A549 (cell line): ENCODE results near the gene MPP2. TPM values are rescaled to one million over a fixed set of nuclear protein-coding genes. Genes with fewer than 3 reads are reported as not detected.
A peak's percentile ranks its signal among the peaks of the same experiment; 100 is the strongest.

Source experiments
- ATAC-seq, 2 experiments: fragments of 200-7000 bp in 1 of 2; fragments of >200 bp in 1 of 2; cut with Nextera tagmentation in 1 of 2; cut with Tn5 transposase in 1 of 2; 3 replicates each; pipeline versions ENCODE4 v1.8.0 to v1.9.1; 2018 to 2020; ENCODE audit warnings: mild to moderate bottlenecking in 1 of 2, moderate library complexity in 1 of 2
- CTCF ChIA-PET: fragments of 300-600 bp; sonication (Branson Sonifier 250); formaldehyde crosslinking; extraction: SDS; loops from one replicate; lab custom pipeline; 2021; ENCODE audit warnings: antibody characterized with exemption, inconsistent platforms; lab: Yijun Ruan, JAX
- POLR2A ChIA-PET: fragments of 350-600 bp; formaldehyde crosslinking; extraction: SDS; loops from one replicate; lab custom pipeline; 2021; ENCODE audit warnings: antibody characterized with exemption, inconsistent platforms; lab: Yijun Ruan, JAX
- DNase-seq, 2 experiments: peaks; one replicate each; pipeline versions ENCODE4 v3.0.0 to v3.0.0-alpha.2; 2011 to 2016; ENCODE audit warnings: low read depth in 1 of 2, low spot score in 1 of 2
- FAIRE-seq: peaks from 2 replicates; lab custom pipeline; 2011; peaks lifted over from hg19 to GRCh38; lab: Jason Lieb, UNC
- H3K27ac ChIP-seq, 2 experiments: fragments of >200 bp; sonication (Bioruptor Twin); formaldehyde crosslinking; 3 replicates each; pipeline ENCODE4 v1.5.1; 2016 to 2017
- H3K4me1 ChIP-seq: fragments of >200 bp; sonication (Bioruptor Twin); formaldehyde crosslinking; 3 replicates; pipeline ENCODE4 v1.6.1; 2016
- H3K4me2 ChIP-seq: fragments of >200 bp; sonication (Bioruptor Twin); formaldehyde crosslinking; 3 replicates; pipeline ENCODE4 v1.6.1; 2016
- H3K4me3 ChIP-seq: fragments of >200 bp; sonication (Bioruptor Twin); formaldehyde crosslinking; 3 replicates; pipeline ENCODE4 v1.5.1; 2016
- H3K9me3 ChIP-seq: fragments of >200 bp; sonication (Bioruptor Twin); formaldehyde crosslinking; 3 replicates; pipeline ENCODE4 v1.6.1; 2016
- BHLHE40 ChIP-seq: IDR thresholded peaks from 2 replicates; pipeline ENCODE4 v1.6.1; 2012; ENCODE audit warnings: low read depth, low read length, inconsistent platforms
- CHD4 ChIP-seq: fragments of 200-600 bp; sonication (generic); IDR thresholded peaks from 2 replicates; pipeline ENCODE4 v1.6.1; 2016; ENCODE audit warnings: antibody characterized with exemption, mild to moderate bottlenecking, borderline replicate concordance
- HEYL ChIP-seq: fragments of 250-450 bp; sonication (Bioruptor Pico); IDR thresholded peaks from 2 replicates; pipeline ENCODE4 v1.8.0; 2021; ENCODE audit warnings: mild to moderate bottlenecking, moderate library complexity
- HOXB13 ChIP-seq: fragments of 250-450 bp; sonication (Bioruptor Pico); IDR thresholded peaks from 2 replicates; pipeline ENCODE4 v1.5.0; 2020; ENCODE audit warnings: low read depth, mild to moderate bottlenecking, moderate library complexity
- MAFK ChIP-seq: fragments of 450-650 bp; IDR thresholded peaks from 2 replicates; pipeline ENCODE4 v1.6.1; 2014; ENCODE audit not compliant: partially characterized antibody
- MAZ ChIP-seq: fragments of 150-350 bp; IDR thresholded peaks from 2 replicates; pipeline ENCODE4 v1.6.1; 2014; ENCODE audit warnings: antibody characterized with exemption, low read depth, low read length, borderline replicate concordance
- MYC ChIP-seq: IDR thresholded peaks from 2 replicates; pipeline ENCODE4 v1.6.1; 2012; ENCODE audit warnings: mild to moderate bottlenecking, inconsistent platforms, low read length, improper control_type of control experiment, borderline replicate concordance
- NPAS2 ChIP-seq: fragments of 250-450 bp; sonication (Bioruptor Pico); IDR thresholded peaks from 2 replicates; pipeline ENCODE4 v1.8.0; 2022; ENCODE audit warnings: mild to moderate bottlenecking, moderate library complexity, borderline replicate concordance
- NR3C1 ChIP-seq: fragments of >200 bp; sonication (Bioruptor Twin); formaldehyde crosslinking; IDR thresholded peaks from 3 replicates; pipeline ENCODE4 v1.6.1; 2017
- RAD21 ChIP-seq, 2 experiments: fragments of >200 bp in 1 of 2; sonication (Bioruptor Twin) in 1 of 2; formaldehyde crosslinking in 1 of 2; IDR thresholded peaks in 1 of 2; conservative IDR thresholded peaks in 1 of 2; 2 replicates in 1 of 2; 3 replicates in 1 of 2; pipeline ENCODE4 v1.6.1; 2012 to 2018; ENCODE audit warnings: inconsistent platforms in 1 of 2
- TP53 ChIP-seq: fragments of 250-450 bp; sonication (Bioruptor Pico); IDR thresholded peaks from 2 replicates; pipeline ENCODE4 v1.5.0; 2021; ENCODE audit warnings: mild to moderate bottlenecking, moderate library complexity
- ZNF302 ChIP-seq: fragments of 250-450 bp; sonication (Bioruptor Pico); IDR thresholded peaks from 2 replicates; pipeline ENCODE4 v1.9.0; 2021; ENCODE audit warnings: inconsistent platforms, mild to moderate bottlenecking, moderate library complexity
- WGBS: methylation state at CpG from one replicate; pipeline ENCODE4 v1.1.6; 2017; ENCODE audit errors: missing lambda C conversion rate; 5-methylcytosine and 5-hydroxymethylcytosine counted together
- polyA minus RNA-seq: library from RNA; depleted of rRNA, polyadenylated mRNA; stranded (reverse); fragments of >200 nt; gene quantifications from 2 replicates; pipeline ENCODE4 v1.2.3, GENCODE V29; 2011; rRNA and poly(A)+ RNA removed
- polyA plus RNA-seq, 4 experiments: library from polyadenylated mRNA; depleted of rRNA in 3 of 4; stranded (reverse); fragments of >200 nt; fragmentation: RNase III in 1 of 4; extraction: RNeasy Plus Mini Kit Qiagen cat#74134 plus additional on column Dnase treatment in 1 of 4; gene quantifications; 2 replicates in 3 of 4; 3 replicates in 1 of 4; pipeline ENCODE4 v1.2.3, GENCODE V29; 2011 to 2017
- TF ChIP-seq, protein P1 (sequence below): fragments of 450-650 bp; IDR thresholded peaks from 2 replicates; pipeline ENCODE4 v1.6.1; 2014; ENCODE audit warnings: antibody characterized with exemption
- TF ChIP-seq, protein P2 (sequence below): IDR thresholded peaks from 2 replicates; pipeline ENCODE4 v1.6.1; 2012; ENCODE audit warnings: low read depth, borderline replicate concordance
- TF ChIP-seq, protein P3 (sequence below): fragments of 150-350 bp; IDR thresholded peaks from 2 replicates; pipeline ENCODE4 v1.6.1; 2014; ENCODE audit warnings: low read depth, mild to moderate bottlenecking, low read length
- TF ChIP-seq, protein P4 (sequence below): fragments of 200-600 bp; sonication (generic); IDR thresholded peaks from 2 replicates; pipeline ENCODE4 v1.6.1; 2016; ENCODE audit warnings: antibody characterized with exemption, mild to moderate bottlenecking, moderate library complexity
- TF ChIP-seq, protein P5 (sequence below): fragments of 250-450 bp; sonication (Bioruptor Pico); IDR thresholded peaks from 2 replicates; pipeline ENCODE4 v1.5.0; 2021; ENCODE audit warnings: mild to moderate bottlenecking, moderate library complexity, borderline replicate concordance

MPP2 gene, protein sequence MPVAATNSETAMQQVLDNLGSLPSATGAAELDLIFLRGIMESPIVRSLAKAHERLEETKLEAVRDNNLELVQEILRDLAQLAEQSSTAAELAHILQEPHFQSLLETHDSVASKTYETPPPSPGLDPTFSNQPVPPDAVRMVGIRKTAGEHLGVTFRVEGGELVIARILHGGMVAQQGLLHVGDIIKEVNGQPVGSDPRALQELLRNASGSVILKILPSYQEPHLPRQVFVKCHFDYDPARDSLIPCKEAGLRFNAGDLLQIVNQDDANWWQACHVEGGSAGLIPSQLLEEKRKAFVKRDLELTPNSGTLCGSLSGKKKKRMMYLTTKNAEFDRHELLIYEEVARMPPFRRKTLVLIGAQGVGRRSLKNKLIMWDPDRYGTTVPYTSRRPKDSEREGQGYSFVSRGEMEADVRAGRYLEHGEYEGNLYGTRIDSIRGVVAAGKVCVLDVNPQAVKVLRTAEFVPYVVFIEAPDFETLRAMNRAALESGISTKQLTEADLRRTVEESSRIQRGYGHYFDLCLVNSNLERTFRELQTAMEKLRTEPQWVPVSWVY
- 3.8 and 4.1 TPM in 2 replicates for polyA plus RNA-seq (2011; rRNA removed)
- polyA plus RNA-seq (2012; cell fraction: cytosol; rRNA removed), result 7.0 and 7.5 TPM in 2 replicates
- polyA plus RNA-seq (2012; cell fraction: nucleus; rRNA removed), result 8.6 and 10.5 TPM in 2 replicates
- polyA plus RNA-seq (2017; fragmentation: RNase III; extraction: RNeasy Plus Mini Kit Qiagen cat#74134 plus additional on column Dnase treatment), result 3.4 to 4.2 TPM (median 3.7 TPM) in 3 replicates
- polyA minus RNA-seq, result 7.3 and 7.4 TPM in 2 replicates

DNA sequence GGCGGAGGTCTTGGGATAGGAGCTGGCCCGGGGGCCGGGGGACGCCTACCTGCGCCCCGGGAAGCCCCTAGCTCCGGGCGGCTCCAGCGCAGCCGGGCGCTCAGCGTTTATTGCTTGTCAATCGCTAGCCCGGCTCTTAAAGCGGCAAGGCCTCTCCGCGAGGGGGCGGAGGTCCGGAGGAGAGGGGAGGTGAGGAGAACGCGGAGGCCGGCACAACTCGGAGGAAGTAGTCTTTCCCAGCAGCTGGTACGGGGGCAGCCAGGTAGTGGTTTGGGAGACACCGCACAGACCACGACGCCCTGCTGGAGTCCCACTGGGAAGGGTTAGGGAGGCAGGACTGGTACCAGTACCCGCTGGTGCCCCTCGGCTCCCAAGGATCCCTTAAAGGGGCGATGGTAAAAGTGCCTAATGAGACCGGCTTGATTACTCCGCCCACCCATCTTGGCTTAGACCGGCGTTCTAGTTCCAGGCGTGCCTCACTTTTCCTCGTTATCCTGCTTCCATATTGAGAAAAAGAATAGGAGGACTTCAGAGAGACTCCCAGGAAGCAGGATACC is at the start of gene MPP2:
Gene MPP2 (minus strand): TSS at position 112 of the 557 bp plus-strand sequence. CDS start 3,076 bp downstream, outside the sequence.
- POLR2A ChIA-PET, result no interaction called here
- TF ChIP-seq MAZ (no peak), RAD21 (conservative IDR thresholded peaks at IDR 0.05 in 1 of 2, IDR thresholded peaks at IDR 0.05 in 1 of 2) (no peak), MAFK (no peak)
- TF ChIP-seq, protein P1, sequence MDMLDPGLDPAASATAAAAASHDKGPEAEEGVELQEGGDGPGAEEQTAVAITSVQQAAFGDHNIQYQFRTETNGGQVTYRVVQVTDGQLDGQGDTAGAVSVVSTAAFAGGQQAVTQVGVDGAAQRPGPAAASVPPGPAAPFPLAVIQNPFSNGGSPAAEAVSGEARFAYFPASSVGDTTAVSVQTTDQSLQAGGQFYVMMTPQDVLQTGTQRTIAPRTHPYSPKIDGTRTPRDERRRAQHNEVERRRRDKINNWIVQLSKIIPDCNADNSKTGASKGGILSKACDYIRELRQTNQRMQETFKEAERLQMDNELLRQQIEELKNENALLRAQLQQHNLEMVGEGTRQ, result no peak
- TF ChIP-seq, protein P2, sequence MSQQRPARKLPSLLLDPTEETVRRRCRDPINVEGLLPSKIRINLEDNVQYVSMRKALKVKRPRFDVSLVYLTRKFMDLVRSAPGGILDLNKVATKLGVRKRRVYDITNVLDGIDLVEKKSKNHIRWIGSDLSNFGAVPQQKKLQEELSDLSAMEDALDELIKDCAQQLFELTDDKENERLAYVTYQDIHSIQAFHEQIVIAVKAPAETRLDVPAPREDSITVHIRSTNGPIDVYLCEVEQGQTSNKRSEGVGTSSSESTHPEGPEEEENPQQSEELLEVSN, result no peak
- Histone ChIP-seq H3K9me3 (no peaks in the 10 kb centered on the region), H3K27ac (peak within 1 kb of the TSS; percentile 23 to 74; a peak in 4 of 6 replicates), H3K4me2 (peak within 1 kb of the TSS; percentile 99), H3K4me1 (peaks cover 24% of the 10 kb centered on the region), H3K4me3 (peak within 1 kb of the TSS; percentile 46)
- WGBS, result 9% methylated on average over 34 of the region's 36 CpGs
- FAIRE-seq (no peak), DNase-seq (peak; percentile 71 to 80), ATAC-seq (peak; percentile 49 to 77)
- CTCF ChIA-PET, result interaction anchor here (0.6 to 25.9 kb wide), 10 partner anchors 8 to 233 kb away, joined by 3 to 412 read pairs (median 26); partner anchors contain the start of gene PPY

DNA sequence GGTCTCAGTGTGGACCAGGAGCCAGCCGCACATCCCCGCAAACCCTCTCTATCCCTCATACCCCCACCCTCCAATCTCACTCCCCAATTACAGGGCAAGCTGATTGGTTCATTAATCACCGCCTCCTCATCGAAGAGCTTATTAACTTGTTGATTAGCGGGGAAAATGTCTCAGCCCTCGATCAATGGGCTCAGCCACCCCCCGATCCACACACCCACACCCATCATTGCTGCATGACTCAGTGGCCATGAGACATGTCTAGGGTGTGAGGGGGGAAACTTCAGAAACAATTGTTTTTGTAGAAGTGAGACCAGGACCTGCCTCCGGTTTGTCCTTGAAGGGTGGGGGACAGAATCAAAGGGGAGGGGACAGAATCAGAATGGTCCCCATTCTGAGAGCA is 48.9 kb upstream of the MPP2 start:
- CTCF ChIA-PET, result interaction anchor here (0.9 to 22.4 kb wide), 5 partner anchors 11 to 42 kb away, joined by 3 to 657 read pairs (median 4); partner anchors contain the start of genes NAGS and PPY
- POLR2A ChIA-PET, result no interaction called here
- 76% methylated on average over 8 of the region's 8 CpGs for WGBS

DNA sequence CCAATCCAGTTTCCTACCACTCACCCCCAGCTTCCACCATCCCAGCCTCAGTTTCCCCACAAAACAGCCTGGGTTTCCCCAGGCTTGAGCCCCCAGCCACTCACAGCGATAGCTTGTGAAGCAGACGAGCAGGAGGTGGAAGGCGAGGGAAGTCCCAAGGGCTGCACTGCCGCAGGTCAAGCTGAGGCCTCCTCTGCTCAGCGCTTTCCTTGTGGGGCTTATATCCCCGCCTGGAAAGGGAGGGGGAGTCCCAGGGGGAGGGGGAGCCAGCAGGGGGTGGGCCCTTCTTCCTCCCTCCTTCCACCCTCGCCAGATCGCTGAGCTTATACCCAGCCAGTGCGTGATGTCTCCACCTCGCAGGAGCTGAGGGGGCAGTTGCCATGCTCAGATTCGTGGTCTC is 46.4 kb upstream of the MPP2 start, which contains the start of gene PYY:
Gene PYY (minus strand): TSS at position 195 of the 400 bp plus-strand sequence. CDS start 457 bp downstream, outside the sequence.
- POLR2A ChIA-PET, result no interaction called here
- no peaks in the 10 kb centered on the region for H3K9me3 ChIP-seq
- TF ChIP-seq NR3C1 (no peak), ZNF302 (CRISPR knock-in tag) (no peak), NPAS2 (CRISPR knock-in tag) (no peak)
- TF ChIP-seq, protein P3, sequence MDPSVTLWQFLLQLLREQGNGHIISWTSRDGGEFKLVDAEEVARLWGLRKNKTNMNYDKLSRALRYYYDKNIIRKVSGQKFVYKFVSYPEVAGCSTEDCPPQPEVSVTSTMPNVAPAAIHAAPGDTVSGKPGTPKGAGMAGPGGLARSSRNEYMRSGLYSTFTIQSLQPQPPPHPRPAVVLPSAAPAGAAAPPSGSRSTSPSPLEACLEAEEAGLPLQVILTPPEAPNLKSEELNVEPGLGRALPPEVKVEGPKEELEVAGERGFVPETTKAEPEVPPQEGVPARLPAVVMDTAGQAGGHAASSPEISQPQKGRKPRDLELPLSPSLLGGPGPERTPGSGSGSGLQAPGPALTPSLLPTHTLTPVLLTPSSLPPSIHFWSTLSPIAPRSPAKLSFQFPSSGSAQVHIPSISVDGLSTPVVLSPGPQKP, result no peak
- TF ChIP-seq, protein P4, sequence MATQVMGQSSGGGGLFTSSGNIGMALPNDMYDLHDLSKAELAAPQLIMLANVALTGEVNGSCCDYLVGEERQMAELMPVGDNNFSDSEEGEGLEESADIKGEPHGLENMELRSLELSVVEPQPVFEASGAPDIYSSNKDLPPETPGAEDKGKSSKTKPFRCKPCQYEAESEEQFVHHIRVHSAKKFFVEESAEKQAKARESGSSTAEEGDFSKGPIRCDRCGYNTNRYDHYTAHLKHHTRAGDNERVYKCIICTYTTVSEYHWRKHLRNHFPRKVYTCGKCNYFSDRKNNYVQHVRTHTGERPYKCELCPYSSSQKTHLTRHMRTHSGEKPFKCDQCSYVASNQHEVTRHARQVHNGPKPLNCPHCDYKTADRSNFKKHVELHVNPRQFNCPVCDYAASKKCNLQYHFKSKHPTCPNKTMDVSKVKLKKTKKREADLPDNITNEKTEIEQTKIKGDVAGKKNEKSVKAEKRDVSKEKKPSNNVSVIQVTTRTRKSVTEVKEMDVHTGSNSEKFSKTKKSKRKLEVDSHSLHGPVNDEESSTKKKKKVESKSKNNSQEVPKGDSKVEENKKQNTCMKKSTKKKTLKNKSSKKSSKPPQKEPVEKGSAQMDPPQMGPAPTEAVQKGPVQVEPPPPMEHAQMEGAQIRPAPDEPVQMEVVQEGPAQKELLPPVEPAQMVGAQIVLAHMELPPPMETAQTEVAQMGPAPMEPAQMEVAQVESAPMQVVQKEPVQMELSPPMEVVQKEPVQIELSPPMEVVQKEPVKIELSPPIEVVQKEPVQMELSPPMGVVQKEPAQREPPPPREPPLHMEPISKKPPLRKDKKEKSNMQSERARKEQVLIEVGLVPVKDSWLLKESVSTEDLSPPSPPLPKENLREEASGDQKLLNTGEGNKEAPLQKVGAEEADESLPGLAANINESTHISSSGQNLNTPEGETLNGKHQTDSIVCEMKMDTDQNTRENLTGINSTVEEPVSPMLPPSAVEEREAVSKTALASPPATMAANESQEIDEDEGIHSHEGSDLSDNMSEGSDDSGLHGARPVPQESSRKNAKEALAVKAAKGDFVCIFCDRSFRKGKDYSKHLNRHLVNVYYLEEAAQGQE, result no peak
- TF ChIP-seq, all 56 proteins: peak for 0
- 0 out of 3 replicates have a peak within 1 kb of the TSS, but pooled peaks have one; percentile 17 for H3K4me3 ChIP-seq
- H3K27ac ChIP-seq, result no peak within 1 kb of the TSS
- WGBS, result 77% methylated on average over 11 of the region's 11 CpGs
- peaks cover 7% of the 10 kb centered on the region; the same call in 2 of the 3 replicates for H3K4me1 ChIP-seq
- ATAC-seq (no peak), FAIRE-seq (no peak), DNase-seq (no peak)
- CTCF ChIA-PET, result interaction anchor here (0.9 to 22.4 kb wide), 4 partner anchors 10 to 44 kb away, joined by 3 to 657 read pairs (median 45); partner anchors contain the start of genes NAGS and PPY
- peak within 1 kb of the TSS; percentile 56 for H3K4me2 ChIP-seq

More for the DNA sequence above, 48.9 kb upstream of the MPP2 start:
- no peak for TF ChIP-seq CHD4
- TF ChIP-seq BHLHE40, result no peak
- TF ChIP-seq ZNF302 (CRISPR knock-in tag), result no peak
- TF ChIP-seq HOXB13 (CRISPR knock-in tag), result no peak
- no peak for TF ChIP-seq HEYL (CRISPR knock-in tag)
- no peak for TF ChIP-seq TP53 (CRISPR knock-in tag)
- TF ChIP-seq MYC, result no peak
- TF ChIP-seq, protein P5, sequence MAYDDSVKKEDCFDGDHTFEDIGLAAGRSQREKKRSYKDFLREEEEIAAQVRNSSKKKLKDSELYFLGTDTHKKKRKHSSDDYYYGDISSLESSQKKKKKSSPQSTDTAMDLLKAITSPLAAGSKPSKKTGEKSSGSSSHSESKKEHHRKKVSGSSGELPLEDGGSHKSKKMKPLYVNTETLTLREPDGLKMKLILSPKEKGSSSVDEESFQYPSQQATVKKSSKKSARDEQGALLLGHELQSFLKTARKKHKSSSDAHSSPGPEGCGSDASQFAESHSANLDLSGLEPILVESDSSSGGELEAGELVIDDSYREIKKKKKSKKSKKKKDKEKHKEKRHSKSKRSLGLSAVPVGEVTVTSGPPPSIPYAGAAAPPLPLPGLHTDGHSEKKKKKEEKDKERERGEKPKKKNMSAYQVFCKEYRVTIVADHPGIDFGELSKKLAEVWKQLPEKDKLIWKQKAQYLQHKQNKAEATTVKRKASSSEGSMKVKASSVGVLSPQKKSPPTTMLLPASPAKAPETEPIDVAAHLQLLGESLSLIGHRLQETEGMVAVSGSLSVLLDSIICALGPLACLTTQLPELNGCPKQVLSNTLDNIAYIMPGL, result no peak
- TF ChIP-seq, all 56 proteins: peak for 0
- H3K27ac ChIP-seq, result no peak overlapping the region
- H3K4me3 ChIP-seq, result no peak overlapping the region
- H3K4me1 ChIP-seq, result peaks cover 7% of the 10 kb centered on the region; the same call in 2 of the 3 replicates
- no peaks in the 10 kb centered on the region for H3K9me3 ChIP-seq
- no peak for ATAC-seq
- no peak for DNase-seq
- FAIRE-seq, result no peak
- no peak overlapping the region for H3K4me2 ChIP-seq
